Kidney capillary endothelial cell (primary cell): ENCODE measurements around the gene ADAMTS7.
A peak's percentile ranks its signal among the peaks of the same experiment; 100 is the strongest.
"Not testable (repeated sequence)": the region's sequence is repeated elsewhere in the genome, so short reads cannot be mapped to it uniquely, and the experiment has no call there.

Source experiments
- DNase-seq: peaks from one replicate; pipeline ENCODE4 v3.0.0-alpha.2; 2018; ENCODE audit warnings: low spot score

The ADAMTS7 gene

DNA sequence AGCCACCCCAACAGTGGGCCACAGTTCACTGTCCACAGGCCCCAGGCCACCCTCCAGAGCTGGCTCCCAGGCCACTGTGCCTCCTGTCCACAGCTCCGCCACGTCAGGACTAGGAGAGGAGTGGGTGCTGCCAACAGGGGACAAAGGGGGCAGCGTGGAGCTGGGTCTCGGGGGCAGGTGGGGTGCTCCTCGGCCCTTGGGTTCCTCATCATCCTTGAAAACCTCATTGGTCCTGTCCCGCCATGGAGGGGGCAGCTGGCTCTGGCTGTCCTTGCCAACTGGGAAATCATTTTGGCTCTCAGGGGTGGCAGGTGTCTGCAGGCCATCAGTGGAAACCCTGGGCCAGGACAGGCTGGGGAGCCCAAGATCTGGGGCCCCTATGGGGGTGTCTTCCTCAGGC is 45.2 kb downstream of the ADAMTS7 start:
- no peak for DNase-seq

DNA sequence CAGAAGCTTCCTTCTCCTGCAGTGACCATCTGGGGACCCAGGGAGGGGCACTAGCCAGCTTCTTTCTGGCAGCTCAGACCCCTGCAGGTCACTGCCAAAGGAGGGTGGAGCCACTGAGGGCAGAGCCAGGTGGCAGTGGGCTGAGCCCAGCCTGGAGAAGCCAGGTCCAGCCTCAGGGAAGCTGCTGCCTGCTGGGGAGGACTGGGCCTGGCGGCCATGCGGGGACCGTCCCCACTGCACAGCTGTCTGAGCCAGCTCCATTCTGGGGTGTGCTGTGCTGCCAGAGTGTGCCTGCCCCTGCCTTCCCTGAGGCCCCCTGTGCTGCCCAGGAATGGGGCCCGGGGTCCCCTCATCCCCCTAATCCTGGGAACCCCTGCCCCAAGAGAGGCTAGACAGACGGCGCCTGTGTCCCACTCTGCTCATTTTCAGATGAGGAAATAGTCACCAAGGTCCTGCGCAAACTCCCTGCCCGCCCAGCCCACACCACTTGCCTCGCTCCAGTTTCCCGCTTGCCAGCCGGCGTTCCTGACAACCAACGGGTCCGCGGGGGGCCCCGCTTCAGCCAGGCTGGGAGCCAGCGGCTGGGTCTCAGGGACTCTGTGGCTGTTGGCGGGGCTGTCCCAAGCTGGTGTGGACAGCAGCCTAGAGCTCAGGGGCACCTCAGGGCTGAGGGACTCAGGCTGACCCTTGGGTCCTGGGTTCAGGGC is 46.0 kb downstream of the ADAMTS7 start:
- DNase-seq = not testable (repeated sequence)

DNA sequence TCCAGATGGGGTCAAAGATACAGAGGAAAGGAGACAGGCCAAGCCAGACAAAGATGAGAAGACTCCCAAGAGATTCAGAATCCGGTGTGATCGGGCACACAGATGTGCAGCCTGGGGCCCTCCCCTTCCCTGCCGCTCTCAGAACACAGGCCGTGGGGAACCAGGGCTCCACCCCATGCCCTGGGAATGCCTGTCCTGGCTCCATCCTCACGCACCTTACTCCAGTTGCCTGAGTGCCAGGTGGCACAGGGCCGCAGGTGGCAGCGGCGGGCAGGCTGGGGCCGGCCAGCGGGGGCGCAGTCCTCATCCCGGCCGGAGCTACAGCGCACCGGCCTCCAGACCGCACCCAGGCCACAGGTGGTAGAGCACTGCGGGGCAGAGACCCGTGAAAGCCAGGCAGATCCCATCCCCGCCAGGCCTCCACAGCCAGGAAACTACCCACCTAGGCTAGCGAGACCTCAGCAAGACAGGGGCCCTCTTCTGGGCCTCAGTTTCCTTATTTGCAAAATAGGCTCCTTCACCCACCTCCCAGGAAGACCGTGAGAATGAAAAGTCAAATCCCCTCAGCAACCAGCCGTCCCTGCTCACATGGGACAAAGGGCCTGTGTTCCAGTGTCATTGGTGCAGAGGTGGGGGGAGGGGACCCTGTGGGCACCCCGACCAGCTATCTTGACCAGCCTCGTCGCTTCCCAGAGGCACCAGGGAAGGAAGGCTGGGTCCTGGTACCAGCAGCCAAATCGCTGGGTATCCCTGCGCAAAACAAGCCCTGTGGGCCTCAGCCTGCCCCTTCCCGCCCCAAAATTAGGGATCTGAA is 46.7 kb downstream of the ADAMTS7 start:
- DNase-seq = not testable (repeated sequence)

DNA sequence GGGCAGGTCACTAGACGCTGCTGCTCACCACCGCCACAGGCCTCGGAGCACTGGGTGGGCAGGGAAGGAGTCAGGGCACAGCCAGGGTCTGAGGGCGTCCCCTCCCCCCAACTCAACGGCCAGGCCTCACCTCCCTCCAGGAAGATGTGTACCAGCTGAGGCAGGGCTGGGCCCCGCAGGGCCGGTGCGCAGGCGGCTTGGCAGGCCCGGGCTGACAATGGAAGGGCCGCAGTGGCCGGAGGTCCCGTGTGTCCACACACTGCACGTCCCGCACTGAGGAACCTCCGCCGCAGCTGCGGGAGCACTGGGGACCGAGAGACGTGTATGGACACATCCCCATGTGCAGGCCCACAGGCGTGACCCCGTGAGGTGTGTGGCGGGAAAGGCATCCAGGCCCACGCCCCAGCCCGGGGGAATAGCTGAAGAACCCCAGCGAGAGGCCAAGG is 47.4 kb downstream of the ADAMTS7 start:
- DNase-seq = no peak

DNA sequence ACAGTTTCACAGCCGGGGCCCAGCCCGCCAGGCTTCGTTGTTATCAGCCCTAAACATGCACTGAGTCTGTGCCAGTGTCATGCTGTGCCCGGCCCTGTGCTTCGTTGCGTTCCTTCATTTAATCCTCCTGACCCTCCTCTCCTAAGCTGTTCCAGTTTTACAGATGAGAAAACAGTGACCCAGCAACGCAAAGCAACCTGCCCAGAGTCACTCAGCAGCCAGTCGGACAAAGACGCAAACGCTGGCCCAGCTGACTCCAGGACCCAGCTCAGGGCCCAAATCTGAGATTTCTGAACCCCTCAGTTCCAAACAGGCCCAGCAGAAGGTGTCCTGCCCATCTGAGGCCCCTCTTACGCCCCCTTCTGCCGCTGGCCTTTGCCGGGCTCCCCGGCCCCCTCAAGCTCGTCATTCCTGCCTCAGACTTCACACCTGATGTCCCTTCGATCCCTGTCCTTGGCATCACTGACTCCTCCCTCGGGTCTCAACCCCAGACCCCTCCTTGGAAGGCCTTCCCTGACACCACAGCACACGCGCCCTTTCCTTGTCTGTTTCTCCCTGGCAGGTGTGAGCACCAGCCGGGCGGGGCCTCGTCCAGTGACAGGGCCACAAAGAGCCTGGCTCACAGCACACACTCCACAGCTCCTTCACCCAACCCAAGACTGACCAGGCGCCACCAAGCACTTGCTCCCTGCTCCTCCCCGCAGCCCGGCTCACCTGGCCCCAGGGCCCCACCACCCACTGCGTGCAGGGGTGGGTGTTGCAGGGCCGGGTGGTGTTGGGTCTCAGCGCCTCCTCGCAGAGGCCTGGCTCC is 48.1 kb downstream of the ADAMTS7 start:
- no peak for DNase-seq

DNA sequence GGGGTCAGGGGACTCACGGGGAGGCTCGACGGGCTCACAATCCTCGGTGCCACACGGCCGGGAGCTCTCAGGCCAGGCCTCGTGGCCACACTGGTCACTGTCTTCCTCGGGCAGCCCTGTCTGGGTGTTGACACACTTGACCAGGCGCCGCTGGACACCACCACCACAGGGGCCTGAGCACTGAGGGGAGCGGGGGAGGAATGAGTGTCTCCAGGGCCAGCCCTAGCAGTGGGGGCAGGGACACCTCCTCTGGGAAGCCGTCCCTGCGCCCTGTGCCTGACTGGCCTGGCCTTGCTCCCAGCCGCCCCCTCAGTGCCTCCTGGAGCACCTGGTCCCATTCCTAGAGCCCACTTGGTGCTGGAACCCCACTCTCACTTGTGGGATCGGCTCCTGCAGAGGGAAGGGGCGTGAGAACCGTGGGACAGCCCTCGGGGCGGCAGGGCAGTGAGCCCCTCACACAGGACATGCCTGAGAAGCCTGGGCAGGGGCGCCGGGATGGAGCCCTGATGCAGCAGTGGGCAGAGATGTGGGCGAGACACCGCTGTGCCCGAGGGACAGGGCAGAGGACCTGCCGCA is 48.8 kb downstream of the ADAMTS7 start:
- DNase-seq = not testable (repeated sequence)

DNA sequence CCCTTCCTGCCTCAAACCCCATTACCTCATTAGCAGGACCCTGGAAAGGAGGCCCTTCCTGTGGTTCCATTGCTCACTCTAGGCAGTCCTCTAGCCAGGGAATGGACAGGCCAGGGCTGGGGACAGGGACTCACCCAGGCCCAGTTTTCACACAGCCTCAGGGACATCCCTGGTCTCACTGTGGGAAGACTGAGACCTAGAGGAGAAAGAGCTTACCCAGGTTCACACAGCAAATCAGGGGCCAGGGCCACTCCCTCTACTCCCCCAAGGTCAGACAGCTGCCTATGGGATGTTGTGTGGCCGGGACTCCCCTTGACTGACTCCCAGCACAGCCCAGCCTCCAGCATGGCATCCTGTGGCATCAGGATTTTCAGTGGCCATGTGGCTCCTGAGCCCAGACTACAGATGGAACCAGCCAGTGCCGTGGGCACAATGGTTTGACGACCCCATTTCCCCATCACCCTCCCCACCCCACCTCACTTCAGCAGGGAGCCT is 49.3 kb downstream of the ADAMTS7 start:
- no peak for DNase-seq

DNA sequence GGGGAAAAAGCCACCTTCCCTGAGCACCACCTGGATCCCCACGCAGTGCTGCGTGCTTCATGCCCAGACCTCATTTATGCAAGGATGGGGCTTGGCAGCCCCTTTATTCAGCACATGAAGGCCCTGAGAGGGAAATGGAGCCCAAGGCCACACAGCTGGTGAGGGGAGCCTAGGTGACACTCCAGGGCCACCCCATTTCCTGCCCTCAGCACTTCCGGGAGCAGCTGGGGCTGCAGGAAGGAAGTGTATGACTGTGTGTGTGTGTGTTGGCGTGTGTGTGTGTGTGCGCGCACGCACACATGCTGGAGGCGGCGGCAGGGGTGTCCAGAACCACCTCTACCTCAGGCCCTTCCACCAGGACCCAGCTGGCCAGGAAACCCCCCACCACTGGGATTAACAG is 49.8 kb downstream of the ADAMTS7 start:
- DNase-seq = peak; percentile 92

DNA sequence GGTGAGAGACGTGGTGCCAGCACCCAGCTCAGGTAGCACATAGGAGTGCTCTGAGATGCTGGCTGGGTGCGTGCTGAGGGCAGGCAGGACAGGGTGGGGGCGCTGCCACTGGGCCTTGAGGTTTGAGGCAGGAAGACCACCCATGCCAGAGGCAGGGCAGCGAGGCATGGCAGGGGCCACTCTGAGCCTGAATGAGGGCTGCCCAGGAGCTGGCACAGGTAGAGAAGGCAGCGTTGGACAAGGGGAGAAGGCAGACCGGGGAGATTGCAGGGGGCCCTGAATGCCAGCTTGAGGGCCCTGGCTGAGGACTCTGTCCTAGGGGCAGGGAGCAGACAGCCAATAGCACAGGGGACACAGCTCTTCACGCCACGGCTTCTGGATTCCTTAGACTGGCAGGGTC is 50.2 kb downstream of the ADAMTS7 start:
- no peak for DNase-seq

DNA sequence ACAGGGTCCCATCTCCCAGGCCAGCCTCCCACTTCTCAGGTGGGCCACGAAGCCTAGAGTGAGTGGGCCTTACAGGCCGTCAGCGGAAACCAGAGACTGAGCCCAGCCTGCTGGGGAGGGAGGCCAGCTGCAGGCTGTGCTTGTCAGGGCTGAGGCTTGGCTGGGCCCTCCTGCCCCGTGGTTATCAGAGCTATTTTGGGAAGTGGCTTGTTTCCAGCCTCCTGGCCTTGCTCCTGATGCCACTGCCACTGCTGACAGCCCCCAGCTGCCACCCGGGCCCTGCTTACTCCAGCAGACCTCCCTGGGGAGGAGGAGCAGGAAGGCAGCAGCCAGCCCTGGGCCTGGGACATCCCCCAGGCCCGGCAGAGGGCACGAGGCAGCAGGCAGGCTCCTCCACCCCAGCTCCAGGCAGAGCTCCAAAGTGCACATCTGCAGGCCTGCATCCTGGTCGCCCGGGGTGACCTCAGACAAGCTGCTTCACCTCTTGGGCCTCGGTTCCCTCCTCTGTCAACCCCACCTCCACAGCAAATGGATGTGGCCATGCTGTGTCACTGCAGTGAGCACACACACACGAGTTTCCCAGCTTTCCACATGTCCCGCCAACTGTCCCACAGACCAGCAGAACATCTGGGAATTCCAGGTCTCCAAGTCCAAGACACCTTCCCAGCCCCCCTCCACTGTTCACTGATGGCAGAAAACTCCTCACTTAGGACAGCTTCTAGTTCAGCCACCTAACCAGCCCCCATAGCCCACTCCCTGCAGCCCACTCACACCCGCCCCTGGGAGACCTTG is 51.0 kb downstream of the ADAMTS7 start:
- DNase-seq = peak; percentile 51

DNA sequence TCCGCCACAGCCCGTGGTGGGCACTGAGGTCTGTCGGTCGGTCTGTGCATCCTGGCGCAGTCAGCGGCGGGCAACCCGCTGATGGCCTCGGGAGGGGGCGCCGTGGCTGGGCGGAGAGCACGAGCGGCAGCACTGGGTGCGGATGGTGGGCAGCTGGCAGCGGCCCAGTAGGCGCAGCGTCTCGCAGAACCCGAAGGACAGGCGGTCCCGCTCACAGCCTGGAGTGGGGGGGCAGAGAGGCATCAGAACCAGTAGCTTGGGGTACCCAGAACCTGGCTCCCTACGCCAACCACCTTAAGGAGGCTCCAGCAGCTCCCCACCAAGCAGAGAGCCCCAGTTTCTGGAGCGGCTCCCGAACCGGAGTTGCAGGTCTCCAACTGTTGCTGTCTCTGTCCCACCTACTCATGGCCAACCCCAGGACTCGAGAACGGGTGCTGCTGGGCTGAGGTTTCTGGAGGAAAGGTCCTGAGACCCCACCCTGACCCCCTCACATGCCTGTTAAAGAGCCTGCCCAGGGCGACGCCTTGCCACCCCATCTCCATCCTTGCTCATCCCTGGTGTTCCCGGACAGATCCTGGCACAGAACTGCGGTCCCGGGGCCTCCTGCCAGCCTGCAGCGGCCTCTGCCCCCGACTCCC is 51.8 kb downstream of the ADAMTS7 start:
- not testable (repeated sequence) for DNase-seq

DNA sequence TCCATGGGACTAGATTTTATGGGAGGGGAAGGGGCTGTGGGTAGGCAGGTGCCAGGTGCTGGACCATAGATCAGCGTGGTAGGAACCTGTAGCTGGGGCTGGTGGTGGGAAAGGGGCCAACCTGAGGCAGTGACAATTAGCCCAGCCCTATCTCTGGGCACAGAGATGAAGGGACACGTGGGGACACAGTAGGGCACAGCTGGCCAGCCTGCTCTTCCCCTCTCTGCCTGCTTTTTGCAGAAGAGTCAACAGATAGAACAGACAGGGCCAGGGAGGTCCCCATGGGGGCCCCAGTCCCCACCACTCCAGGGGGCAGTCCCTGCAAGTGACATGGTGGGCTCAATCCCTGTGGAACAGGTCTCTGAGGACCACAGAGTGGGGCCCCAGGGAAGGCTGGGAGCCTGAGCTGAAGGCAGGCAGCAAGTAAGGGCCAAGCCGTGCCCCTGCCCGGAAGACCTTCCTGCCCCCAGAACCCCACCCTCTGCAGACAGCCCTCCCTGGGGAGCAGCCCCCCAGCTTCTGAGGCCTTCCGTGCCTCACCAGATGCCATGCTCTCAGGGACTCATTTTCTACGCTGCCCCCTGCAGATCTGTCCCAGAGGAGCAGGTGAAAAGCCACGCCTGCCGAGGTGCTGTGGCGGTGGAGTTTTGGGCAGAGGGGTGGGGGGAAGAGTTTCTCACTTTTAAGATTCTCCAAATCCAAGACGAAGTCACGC is 52.6 kb downstream of the ADAMTS7 start:
- not testable (repeated sequence) for DNase-seq

DNA sequence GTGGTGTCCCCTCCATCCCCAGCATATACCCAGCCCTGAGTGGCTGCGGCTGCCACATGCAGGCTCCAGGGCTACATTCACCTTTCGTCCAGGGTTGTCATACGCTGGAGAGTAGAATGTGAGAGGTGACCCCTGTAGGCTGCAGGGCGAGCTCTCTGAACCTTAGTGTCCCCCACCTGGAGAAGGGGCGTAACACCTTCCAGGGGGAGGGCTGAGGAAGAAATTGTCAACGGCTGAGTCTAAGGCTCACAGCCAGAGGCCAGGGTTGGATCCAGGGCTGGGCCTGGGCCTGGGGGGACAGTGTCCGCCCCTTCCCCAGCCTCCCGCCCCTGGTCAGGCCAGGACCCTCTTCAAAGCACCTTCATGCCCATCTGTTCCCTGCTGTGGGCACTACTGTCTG is 53.2 kb downstream of the ADAMTS7 start:
- DNase-seq = not testable (repeated sequence)

DNA sequence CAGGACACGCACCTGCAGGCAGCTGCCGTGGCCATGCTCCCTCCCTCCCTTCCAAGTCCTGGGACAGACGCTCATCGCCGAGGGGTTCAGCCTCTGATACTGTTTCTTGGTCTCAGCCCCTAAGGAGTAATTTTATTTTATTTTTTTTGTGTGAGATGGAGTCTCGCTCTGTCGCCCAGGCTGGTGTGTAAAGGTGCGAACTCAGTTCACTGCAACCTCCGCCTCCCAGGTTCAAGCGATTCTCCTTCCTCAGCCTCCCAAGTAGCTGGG is 53.7 kb downstream of the ADAMTS7 start:
- DNase-seq = no peak

DNA sequence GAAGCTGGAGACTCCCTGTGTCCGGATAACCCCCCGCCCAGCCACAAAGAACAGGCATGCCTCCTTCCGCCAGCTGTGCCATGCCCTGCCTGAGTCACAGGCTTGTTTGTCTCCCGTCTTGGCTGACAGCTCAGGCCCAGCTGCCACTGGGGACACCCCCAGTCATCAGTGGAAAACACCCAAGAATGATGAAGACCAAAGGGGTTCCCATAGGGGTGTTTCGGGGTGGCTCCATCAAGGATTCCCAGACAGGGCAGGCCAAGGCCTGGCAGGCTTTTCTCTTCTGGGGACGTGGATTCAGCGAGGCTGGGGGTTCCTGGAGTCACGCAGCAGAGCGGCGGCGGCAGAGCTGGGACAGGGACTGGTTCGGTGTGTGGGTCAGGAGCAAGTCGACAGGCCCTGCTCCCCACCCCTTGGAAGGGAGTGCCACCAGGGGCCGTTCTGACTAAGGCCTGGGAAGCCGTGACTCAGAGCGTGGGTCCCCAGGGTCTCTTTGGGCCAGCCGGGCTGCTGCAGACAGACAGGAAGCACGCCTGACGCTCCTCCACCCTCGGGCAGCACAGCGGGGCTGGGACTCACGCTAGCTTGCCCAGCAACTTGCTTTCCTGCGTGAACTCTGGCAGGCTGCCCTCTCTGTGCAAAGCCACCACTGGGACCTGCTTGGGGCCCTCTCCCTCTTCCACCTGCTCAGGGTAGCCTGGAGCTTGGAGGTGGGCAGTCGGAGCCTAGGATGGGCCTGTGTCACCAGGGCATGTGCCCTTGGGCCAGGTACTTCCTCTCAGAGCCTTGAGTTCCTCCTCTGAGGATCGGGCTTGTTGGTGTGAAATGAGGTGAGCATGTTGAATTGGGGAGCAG is 54.3 kb downstream of the ADAMTS7 start:
- DNase-seq = peak; percentile 94

DNA sequence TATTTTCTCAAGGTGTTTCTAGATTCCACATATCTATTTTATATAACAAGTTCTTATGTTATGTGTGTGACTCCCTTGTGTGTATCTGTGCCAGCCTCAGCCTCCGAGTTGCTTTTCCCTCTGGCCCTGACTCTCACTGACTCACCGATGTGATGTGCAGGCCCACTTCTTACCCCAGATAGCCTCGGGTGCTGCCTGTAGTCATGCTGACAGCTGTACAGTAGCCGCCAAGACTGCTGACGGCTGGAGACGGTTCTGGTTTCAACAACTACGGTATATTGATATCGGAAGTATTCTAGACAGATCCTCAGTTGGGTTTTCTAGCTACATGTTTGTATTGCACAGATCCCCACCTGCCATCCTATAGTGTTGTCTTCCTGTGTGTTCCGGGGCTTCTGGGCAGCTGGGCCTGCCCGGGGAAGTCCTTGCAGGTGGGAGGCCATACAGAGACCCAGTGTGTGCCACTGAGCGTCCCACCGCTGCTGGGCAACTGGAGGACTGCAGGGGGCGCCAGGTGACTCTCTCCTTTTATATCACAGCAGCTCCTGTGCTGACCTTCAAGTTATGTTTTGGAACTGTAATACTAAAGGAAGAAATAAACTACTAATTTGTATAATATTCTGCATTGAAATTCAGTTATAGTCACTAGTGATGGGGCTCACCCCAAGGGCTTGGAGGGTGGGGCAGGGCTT is 55.2 kb downstream of the ADAMTS7 start:
- peak; percentile 62 for DNase-seq

DNA sequence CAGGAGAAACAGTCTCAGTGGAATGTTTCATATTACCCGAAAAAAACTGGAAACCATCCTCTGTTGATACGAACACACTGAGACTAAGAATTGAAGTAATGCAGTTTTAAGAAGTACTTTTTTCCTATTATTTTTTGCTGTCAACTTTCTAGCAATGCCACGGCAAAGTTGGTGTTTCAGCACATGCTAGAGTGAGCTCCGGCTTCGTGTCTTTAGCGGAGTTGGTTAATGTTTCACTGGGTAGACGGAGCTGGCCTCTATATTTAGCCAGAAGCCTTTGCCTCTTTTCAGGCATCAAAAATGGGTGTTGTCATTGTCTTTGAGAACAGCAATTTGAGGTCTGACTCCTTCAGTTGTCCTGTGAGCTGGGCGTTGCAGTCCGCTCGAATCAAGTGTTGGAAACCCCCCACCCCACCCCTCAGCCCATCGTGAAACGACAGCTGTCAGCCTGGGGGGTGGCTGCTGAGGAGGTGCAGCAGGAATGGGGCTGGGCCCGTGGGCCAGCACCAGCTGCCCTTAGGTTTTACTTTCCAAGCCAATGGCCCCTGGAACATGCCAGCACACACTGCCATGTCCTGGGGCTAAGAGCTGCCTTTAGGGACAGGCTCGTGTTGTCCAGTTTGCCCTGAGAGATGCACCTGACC is 56.5 kb downstream of the ADAMTS7 start:
- not testable (repeated sequence) for DNase-seq
